ENCODE measurements around the gene MDH1B.
"Not testable (repeated sequence)": the region's sequence is repeated elsewhere in the genome, so short reads cannot be mapped to it uniquely, and the experiment has no call there.

Gene MDH1B

DNA sequence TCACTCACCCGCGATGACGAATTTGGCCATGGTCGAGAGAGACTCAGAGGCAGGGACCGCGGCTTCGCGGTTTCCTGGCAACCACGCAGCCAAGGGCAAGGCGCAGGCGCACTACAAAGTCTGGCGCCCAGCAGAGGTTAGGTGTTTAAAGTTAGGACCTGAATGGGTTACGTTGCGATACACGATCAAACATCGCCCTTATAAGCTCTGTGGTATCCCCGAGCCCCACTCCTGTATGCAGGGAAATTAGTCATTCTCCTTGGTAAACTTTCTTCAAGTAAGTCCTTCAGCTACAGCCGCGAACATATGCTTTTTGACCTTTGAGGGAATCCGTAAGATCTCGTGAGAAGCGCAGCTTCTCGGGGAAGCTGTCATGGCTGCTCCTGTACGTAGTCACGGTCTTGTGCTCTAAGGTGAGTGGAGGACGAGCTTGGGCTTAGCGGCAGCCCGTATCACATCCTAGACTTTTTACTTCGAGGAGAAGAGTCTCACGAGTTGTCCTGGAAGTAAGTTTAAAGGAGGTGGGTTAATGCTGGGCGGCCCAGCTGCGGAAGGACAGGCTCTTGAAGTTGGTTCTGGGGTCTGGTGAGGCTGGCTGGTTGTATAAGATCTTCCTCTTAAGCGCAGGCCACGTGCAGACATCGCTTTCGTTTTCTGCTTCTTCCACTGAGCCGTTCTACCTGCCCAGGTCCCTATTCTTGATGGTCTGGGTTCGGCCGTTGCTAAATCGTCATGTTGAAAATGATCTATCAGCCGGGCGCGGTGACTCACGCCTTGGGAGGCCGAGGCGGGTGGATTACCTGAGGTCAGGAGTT lies at the start of gene MDH1B, which contains the start of gene FASTKD2:
Gene MDH1B, minus strand, starts transcription at position 87 of the 815 bp plus-strand sequence. Its CDS starts 57 bp downstream, at position 30.
Gene FASTKD2, plus strand, starts transcription at position 365 of the 815 bp plus-strand sequence. CDS start 1,088 bp downstream, outside the sequence.
- DNase-seq, result peak; percentile 93

DNA sequence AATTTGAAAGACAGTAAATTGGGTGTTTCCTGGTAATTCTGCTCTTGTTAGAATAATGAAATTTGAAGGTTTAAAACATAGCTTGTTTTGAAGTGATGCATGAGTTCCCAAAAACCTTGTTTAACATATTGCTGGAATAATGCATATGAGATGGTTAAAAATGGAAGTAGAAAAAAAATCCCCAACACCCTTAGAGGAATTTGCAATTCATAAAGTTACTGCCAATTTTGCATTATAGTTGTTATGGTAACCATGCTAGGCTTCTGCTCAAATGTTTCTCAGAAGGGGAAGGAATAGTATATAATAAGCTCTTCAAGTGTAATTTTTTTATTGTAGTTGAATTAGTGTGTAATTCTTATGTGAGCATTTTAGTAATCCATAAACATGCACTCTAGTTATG lies 49.4 kb upstream of the MDH1B start:
- DNase-seq, result no peak

DNA sequence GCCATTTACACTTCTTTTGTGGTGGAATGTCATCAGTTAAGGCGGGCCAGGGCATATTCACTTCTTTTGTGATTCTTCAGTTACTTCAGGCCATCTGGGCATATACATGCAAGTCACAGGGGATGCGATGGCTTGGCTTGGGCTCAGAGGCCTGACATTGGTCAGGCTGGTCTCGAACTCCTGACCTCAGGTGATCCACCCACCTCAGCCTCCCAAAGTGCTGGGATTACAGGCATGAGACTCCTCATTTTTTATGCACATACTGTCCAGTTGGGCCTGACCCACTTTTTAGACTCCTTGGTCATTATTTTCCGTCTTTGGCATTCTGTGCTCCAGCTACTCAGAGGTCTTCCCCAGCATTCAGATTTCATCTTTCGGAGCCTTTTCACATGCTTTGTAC lies 47.3 kb upstream of the MDH1B start:
- not testable (repeated sequence) for DNase-seq

- not testable (repeated sequence) for DNase-seq
These were observed 42.5 kb upstream of the MDH1B start for GRCh38 chr2:206807624-206808023.

GRCh38 chr2:206805887-206806607 lies 40.9 kb upstream of the MDH1B start:
- DNase-seq, result no peak

- no peak for DNase-seq
These were observed 39.2 kb upstream of the MDH1B start for GRCh38 chr2:206804326-206804725.

DNA sequence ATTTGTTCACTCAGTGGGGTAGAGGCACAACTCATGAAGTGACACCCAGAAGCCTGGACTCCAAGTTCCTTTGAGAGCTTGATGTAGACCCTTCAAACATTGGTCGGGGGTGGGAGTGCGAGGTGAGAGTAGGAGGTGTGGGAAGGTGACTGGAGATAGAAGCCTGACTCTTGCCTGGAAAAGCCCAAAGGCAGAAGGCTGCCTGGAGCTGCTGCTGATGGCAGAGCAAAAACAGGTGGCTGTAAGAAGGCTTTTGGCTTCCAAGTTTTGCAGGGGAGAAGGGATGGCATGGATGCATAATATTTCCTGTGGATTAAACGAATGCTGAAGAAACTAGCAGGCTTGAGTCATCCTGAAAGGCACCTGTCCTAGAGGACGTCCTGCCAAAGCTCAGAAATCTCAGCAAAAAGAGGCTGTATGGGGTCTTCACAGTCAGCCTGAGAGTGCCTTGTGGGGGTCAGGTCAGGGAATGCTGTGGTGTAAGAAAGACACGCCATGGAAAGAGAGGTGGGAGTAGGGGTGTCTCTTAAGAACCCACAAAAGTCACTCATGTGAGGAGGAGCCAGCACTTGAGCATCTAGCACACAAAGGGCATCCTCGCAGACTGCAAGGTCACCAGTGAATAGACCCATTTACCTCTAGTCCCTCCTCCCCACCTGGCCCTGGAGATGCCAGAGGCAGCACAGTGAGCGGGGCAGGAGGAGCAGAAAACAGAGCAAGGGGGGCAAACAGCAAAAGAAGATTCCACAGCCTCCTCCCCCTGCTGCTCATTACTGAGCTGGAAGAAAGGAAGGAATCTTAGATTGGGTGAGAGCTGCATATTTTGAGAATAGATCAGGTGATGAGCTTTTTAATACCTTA lies 37.8 kb upstream of the MDH1B start:
- no peak for DNase-seq

DNA sequence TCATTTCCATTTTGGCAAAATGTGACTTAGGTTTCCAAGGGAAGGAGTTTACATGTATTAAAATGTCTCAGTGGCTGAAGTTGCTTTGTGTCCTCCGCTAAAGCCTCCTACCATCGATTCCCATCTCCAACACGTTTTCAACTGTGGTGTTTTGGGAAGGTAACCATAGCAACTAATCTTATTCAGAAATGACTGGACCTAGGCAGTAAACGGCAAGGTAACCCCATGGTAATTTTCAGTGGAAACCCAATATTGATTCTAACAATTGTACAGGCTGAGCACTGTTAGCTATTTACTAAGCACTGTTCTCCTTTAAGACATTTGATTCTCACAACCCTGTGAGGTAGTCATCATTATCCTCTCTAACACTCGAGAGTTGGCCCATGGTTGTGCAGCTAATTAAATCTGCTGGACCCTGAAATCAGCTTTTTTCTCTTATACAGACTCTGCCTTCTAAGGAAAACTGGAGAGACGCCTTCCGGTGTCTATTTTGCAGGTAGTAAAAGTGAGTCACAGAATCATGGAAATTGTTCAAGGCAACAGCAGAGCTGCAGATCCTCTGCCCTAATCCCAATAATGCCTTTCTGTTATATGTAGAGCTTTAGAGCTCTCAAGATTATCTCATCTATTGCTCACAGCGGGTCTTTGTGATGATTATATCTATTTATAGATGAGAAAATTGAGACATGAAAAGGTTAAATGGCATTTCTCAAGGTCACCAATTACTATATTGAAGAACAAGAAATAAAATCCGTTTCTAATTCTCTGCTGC lies 36.5 kb upstream of the MDH1B start:
- no peak for DNase-seq

GRCh38 chr2:206800506-206801417 lies 35.6 kb upstream of the MDH1B start:
- peak; percentile 55 for DNase-seq

GRCh38 chr2:206799083-206799482 lies 34.0 kb upstream of the MDH1B start:
- no peak for DNase-seq

DNA sequence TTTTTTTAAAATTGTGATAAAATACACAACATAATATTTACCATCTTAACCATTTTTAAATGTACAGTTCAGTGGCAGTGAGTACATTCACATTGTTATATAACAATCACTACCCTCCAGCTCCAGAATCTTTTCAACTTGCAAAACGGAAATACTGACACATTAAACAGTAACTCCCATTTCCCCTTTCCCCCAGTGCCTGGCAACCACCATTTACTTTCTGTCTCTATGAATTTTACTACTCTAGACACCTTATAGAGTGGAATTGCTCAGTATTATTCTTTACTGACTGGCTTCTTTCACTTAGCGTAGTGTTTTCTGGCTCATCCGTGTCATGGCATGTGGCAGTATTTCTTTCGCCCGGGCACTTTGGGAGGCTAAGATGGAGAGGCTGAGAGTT lies 32.9 kb upstream of the MDH1B start:
- DNase-seq, result peak; percentile 15

GRCh38 chr2:206797376-206797775 lies 32.2 kb upstream of the MDH1B start:
- no peak for DNase-seq

- DNase-seq, result no peak
These were observed 27.5 kb upstream of the MDH1B start for GRCh38 chr2:206792645-206793044.

- no peak for DNase-seq
These were observed 25.3 kb upstream of the MDH1B start for GRCh38 chr2:206790311-206790935.

GRCh38 chr2:206784559-206785353 lies 19.6 kb upstream of the MDH1B start:
- DNase-seq, result no peak

GRCh38 chr2:206783718-206784117 lies 18.6 kb upstream of the MDH1B start:
- DNase-seq, result no peak

- no peak for DNase-seq
These were observed 15.5 kb upstream of the MDH1B start for GRCh38 chr2:206780671-206781070.

DNA sequence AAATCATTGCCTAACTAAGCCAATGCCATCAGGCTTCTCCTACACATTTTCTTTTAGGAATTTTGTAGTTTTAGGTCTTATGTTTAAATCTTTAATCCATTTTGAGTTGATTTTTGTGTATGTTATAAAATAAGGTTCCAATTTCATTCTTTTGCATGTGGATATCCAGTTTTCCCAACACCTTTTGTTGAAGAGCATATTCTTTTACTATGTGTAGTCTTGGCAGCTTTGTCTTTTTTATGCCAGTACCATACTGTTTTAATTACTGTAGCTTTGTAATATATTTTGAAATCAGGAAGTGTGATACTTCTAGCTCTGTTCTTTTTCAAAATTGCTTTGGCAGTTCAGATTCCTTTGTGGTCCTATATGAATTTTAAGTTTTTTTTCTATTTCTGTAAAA lies 11.3 kb upstream of the MDH1B start:
- DNase-seq, result no peak

DNA sequence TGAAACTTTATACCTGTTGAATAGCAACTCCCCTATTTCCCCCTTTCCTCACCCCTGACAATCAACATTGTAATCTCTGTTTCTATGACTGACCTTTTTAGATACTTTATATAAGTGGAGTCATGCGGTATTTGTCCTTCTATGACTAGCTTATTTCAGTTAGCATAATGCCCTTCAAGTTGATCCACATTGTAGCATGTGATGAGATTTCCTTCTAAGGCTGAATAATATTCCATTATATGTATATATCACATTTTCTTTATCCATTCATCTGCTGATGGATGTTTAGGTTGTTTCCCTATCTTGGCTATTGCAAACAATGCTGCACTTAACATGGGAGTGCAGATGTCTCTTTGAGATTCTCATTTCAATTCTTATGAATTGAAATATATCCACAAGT lies 9.7 kb upstream of the MDH1B start:
- DNase-seq, result no peak
